Colon (tissue), 2 donors: Measurements from ENCODE around the gene KRTAP5-3.
"Not testable (repeated sequence)": the region's sequence is repeated elsewhere in the genome, so short reads cannot be mapped to it uniquely, and the experiment has no call there.

Source experiments
- FAIRE-seq: peaks from 2 replicates; lab custom pipeline; 2012; peaks lifted over from hg19 to GRCh38; lab: Jason Lieb, UNC
- donor health status: control.
- donor health status: control.

KRTAP5-3 gene

DNA sequence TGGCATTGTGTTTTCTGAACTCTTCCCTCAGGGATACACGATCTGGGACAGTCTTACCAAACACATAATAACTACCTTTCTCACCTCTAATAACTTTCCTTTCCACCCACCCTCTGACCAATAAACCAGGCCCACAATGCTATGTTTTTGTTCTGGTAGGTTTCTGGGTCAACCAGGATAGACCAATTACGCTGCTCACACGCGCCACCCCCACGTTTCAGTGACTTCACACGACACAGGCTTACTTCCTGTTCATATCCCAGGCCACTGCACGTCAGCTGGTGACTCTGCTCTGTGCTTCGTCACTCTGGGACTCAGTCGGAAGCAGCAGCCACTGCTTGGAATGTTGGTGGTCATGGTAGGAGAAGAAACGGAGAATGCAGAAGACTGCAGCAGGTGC lies 11.2 kb upstream of the KRTAP5-3 start:
- FAIRE-seq: no peak

DNA sequence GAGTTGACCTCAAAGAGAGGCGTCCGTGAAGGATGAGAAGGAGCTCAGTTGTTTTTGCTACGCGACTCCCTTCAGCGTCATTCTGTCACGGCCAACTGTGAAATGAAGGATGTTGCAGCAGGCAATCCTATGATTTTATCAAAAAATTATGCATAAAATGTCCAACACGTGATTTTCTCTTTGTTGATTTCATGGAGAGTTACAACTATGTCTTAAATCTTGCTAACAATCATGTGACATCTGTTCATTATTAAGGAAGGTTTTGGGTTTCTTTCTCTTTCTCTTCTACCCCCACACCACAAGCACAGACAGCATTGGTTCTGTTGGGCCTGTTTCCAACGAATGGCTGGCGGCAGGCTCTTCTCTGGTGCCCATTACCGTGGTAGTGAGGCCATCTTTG lies 10.0 kb upstream of the KRTAP5-3 start:
- no peak for FAIRE-seq

GRCh38 chr11:1607901-1608300 lies 362 bp downstream of the KRTAP5-3 start:
- FAIRE-seq: not testable (repeated sequence)

DNA sequence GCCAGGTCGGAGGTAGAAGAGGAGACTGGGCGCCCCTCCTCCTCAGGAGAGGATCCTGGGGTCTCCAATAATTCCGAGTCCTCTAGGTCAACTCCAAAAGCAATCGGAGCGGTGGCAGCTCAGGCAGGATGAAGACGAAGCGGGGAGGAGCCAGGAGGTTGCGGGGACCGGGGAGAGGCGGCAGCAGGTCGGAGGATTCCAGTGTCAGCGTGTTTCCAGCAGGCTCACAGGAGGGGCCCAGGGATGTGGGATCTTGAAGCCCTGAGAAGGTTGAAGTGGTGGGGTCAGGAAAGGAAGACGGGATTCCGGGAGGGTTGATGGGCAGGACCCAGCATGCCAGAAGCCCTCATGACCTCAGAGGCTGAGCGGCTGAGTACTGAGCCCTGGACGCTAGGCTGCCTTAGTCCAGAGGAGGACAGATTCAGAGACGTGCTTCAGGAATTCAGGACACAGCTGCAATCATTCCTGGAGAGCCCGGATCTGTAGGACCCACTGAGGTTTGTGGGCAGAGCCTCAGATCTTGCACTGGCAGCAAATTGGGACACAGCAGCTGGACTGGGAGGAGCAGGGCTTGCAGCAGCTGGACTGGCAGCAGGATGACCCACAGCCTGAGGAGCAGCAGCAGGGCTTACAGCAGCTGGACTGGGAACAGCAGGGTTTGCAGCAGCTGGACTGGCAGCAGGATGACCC lies 962 bp downstream of the KRTAP5-3 start:
- not testable (repeated sequence) for FAIRE-seq

DNA sequence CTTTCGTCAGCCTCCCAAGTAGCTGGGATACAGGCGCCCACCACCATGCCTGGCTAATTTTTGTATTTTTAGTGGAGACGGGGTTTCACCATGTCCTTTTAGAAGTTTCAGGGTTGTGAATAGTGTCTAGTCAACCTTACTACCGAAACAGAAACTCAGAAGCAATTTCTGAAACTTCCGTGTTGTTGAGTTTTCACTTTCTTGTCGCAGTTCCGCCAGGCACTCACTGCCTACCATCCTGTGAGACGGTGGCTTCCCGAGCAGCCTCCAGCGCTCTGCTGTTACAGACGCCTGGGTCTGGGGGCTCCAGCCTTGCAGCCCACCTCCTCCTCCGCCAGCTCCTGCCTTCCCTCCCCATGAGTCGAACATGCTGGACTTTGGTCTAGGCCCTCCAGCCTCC lies 2.3 kb downstream of the KRTAP5-3 start:
- FAIRE-seq: not testable (repeated sequence)

DNA sequence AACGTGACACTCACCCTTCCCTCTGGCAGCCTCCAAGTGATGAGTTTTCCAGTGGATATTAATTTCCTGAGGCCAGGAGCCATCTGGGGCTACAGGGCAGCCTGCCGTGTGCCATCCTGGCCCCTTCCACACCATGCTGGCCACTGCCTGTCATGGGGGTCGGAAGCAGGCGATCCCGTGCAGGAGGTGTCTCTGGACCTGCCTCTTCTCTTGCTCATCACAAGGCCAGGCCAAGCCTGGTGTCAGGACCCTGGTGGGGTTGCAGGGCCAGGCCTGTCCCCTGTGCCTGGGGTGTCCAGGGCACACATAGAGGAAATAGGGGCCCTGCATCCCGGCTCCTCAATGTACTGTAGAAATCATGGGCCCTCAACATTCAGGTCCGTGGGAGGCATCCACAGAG lies 3.6 kb downstream of the KRTAP5-3 start:
- no peak for FAIRE-seq

- no peak for FAIRE-seq
These were observed 4.1 kb downstream of the KRTAP5-3 start for GRCh38 chr11:1604181-1604580.

DNA sequence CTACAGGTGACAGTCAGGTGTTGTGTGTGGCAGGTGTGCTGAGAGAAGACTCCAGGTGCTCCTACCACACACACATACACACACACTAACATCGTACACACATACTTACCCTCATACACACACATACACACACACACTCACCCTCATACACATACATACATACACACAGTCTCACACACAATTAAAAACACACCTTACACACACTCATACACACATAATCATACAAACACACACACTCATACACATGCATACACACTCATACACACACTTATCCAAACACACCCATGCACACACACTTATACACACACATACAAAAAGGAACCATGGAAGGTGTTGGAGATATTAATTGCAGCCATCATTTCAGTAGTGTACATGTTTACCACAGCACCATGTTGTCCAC lies 4.6 kb downstream of the KRTAP5-3 start:
- no peak for FAIRE-seq

DNA sequence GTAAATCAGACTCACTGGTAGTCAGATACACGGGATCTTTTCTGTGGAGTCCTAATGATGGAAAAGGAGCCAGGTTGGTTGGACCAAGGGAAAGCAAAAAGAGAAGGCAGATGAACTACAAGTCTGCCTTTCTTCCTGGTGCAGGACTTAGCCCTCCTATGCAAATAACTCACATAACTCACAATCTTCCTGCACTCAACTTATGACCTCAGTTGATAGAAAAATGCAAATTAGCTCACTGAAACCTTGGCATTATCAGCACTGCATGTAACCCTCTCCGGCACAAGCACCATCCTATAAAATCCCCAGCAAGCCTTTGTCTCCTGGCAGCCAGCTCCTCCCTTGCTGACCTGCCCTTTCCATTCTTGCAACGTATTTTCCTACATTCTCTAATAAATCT lies 6.6 kb downstream of the KRTAP5-3 start:
- FAIRE-seq: not testable (repeated sequence)

DNA sequence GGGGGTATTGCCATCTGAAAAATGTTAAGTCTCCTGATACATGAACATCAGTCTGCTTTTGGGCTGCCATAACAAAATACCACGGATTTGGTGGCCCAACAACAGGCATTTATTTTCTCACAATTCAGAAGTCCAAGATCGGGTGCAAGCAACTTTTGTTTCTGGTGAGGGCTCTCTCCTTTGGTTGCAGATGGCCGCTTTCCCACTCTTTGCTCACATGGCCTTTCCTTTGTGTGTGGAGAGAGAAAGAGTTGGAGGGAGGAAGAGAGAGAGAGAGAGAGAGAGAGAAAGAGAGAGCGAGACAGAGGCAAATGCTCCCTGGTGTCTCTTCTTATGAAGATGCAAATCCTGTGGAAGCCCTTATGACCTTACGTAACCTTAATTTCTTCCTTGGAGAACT lies 7.6 kb downstream of the KRTAP5-3 start:
- no peak for FAIRE-seq

DNA sequence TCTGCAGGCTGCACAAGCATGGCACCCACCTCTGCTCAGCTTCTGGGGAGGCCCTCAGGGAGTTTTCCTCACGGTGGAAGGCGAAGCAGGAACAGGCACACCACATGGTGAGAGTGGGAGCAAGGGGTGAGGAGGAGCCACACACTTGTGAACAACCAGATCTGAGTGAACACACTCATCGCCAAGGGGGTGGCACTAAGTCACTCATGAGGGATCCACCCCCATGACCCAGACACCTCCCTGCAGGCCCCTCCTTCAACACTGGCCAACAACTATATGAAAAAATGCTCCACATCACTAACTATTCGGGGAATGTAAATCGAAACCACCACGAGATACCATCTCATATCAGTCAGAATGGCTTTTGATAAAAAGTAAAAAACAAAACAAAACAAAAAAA lies 9.4 kb downstream of the KRTAP5-3 start:
- FAIRE-seq: no peak

GRCh38 chr11:1598406-1598805 lies 9.9 kb downstream of the KRTAP5-3 start:
- not testable (repeated sequence) for FAIRE-seq

- no peak for FAIRE-seq
These were observed 10.3 kb downstream of the KRTAP5-3 start, which contains the start of gene KRTAP5-2 for GRCh38 chr11:1597994-1598380. Gene KRTAP5-2, minus strand, starts transcription at chr11:1598294. Its CDS starts 44 bp downstream, at chr11:1598250.

DNA sequence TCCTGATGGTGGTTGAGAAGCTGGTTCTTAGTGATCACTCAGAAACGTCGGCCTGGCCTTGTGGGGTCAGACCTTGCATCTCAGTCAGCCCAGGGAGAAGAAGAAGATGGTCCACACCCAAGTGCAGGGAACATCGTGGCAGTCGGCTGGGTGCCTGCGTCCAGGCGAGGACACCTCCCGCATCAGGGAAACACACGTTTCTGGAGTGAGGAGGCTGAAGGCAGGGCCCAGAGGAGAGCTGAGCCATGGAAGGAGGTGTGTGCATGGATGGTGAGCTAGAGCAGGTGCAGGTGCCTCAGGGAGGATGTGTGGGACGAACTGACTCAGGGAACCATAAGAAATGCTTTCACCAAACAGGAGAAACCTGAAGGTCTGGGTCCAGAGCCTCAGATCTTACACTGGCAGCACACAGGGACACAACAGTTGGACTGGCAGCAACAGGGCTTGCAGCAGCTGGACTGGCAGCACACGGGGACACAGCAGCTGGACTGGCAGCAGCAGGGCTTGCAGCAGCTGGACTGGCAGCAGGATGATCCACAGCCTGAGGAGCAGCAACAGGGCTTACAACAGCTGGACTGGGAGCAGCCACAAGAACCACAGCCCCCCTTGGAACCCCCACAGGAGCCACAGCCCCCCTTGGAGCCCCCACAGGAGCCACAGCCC lies 10.8 kb downstream of the KRTAP5-3 start:
- no peak for FAIRE-seq

GRCh38 chr11:1596576-1597121 lies 11.6 kb downstream of the KRTAP5-3 start:
- FAIRE-seq: not testable (repeated sequence)

DNA sequence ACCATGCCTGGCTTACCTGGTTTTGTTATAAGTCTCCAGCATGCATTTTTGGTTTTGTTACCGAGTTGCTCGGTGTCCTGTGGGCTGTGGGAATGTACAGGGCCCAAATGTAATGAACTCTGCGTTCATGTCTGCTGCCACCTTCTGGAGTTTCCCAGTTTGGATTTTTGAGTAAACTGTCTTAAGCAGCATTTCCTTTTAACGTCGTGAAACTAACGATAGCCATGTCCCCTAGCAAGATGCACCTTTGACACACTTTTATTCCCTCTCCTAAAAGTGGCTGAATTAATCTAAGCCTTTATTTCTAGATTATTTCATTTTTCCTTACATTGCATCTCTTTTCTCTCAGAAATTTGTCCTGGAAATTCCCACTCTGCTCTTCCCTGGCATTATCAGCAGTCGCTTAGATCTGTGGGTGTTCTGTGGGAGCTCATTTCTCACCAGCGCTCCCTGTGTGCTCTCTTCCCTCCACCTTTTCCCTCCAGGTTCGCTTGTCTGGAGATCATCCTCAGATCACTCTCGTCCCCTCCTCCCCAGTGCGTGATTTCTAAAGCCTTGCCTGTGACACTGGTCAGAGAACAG lies 12.2 kb downstream of the KRTAP5-3 start:
- not testable (repeated sequence) for FAIRE-seq

GRCh38 chr11:1592628-1593027 lies 15.6 kb downstream of the KRTAP5-3 start:
- FAIRE-seq: no peak

GRCh38 chr11:1589996-1590395 lies 18.3 kb downstream of the KRTAP5-3 start:
- no peak for FAIRE-seq

DNA sequence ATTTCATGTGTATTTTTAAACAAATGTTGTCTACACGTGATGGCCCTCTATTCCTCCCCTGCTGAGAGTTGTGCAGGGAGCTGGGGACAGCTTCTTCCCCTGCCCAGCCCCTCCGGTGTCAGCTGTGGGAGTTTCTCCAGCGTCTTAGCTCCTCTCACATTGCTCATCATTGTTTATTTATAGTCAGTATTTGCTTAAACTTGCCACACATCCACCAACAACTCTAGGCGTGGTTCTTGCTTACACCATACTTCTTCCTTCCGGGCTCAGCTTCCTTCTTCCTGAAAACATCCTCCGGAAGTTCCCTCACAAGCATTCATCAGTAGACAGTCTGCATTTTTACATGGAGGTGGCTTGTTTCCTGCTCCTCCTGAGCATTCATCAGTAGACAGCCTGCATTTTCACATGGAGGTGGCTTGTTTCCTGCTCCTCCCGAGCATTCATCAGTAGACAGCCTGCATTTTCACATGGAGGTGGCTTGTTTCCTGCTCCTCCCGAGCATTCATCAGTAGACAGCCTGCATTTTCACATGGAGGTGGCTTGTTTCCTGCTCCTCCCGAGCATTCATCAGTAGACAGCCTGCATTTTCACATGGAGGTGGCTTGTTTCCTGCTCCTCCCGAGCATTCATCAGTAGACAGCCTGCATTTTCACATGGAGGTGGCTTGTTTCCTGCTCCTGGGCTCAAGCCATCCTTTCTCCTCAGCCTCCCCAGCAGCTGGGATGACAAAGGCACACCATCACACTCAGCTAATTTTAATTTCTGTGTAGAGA lies 18.9 kb downstream of the KRTAP5-3 start:
- not testable (repeated sequence) for FAIRE-seq

DNA sequence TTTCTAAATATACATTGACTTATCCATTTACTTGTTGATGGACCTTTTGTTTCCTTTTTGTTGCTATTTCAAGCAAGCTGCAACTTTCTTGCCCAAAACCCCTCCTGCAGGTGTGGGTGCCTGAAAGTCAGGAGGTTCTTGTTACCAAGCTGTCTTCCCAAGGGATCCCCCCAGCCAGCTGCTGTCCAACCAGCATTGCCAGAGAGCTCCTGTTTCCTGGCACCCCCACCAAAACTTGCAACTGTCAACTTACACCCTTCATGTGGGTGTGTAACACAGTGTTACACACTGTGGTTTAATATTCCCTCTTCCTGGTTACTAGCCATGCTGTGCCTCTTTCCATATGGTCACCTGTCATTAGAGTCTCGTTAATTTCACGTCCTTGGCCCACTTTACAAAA lies 21.6 kb downstream of the KRTAP5-3 start:
- FAIRE-seq: no peak

DNA sequence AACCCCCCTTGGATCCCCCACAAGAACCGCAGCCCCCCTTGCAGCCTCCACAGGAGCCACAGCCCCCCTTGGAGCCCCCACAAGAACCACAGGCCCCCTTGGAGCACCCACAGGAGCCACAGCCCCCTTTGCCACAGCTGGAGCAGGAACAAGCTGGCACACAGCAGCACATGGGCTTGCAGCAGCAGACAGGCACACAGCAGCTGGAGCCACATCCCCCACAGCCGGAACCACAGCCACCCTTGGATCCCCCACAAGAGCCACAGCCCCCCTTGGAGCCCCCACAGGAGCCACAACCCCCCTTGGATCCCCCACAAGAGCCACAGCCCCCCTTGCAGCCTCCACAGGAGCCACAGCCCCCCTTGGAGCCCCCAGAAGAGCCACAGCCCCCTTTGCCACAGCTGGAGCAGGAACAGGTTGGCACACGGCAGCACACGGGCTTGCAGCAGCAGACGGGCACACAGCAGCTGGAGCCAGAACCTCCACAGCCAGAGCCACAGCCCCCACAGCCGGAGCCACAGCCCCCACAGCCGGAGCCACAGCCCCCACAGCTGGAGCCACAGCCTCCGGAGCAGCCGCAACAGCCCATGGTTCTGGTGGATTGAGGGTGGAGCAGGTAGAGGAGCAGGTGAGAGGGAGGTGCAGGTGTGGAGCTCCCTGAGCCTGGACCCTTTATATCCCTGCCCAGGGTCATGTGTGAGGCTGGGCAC lies 23.4 kb downstream of the KRTAP5-3 start, which contains the start of gene KRTAP5-1:
Gene KRTAP5-1, minus strand, starts transcription at position 623 of the 710 bp plus-strand sequence. Its CDS starts 34 bp downstream, at position 589.
- not testable (repeated sequence) for FAIRE-seq
